ENCODE results near the gene CBX4.

The CBX4 gene

GRCh38 chr17:79839356-79840268 is at the start of gene CBX4:
Gene CBX4, minus strand, starts transcription at chr17:79839440. Its CDS starts 189 bp downstream, at chr17:79839251.
- DNase-seq, result peak; percentile 94

GRCh38 chr17:79888009-79888540 is 48.8 kb upstream of the CBX4 start:
- DNase-seq, result no peak

DNA sequence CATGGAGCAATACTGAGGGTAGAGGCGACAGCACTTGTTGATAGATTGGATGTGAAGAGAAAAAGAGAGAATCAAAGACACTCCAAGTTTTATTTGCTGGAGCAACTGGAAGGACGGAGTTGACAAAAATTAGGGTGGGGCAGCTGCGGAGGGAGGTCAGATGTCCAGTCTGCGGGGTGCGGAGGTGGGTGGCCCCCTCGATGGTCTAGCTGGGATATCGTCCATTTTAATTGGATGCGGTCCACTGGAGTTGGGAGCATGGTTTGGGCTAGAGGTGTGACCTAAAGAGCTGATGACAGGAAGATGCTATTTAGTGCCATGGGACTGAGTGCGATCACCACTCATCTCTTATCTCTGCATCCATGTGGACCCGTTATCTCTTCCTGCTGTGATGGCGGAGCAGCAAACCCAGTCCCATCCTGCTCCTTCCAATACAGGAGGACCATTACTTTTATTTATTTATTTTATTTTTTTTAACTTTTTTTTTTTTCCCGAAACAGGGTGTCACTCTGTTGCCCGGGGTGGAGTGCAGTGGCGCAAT is 48.3 kb upstream of the CBX4 start:
- DNase-seq, result no peak

GRCh38 chr17:79883202-79883601 is 44.0 kb upstream of the CBX4 start:
- DNase-seq, result no peak

- DNase-seq, result no peak
Observed at GRCh38 chr17:79878329-79878947, 39.2 kb upstream of the CBX4 start.

DNA sequence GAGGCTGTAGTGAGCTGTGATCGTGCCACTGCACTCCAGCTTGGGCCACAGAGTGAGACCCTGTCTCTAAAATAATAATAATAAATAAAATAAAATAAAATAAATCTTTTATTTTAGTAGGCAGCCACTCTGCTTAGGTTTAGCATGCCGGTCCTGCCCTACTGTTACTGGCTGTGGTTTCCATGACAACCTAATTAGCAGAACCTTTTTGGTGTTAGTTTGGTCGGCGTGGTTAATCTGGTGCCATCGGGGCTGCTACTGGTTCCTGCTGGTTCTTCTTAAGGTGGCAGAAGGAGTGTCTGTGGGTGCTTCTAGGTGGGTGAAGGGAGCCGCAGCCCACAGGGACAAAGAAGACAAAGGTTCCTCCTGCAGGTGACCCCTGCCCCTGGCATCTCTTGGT is 37.8 kb upstream of the CBX4 start:
- DNase-seq, result no peak

DNA sequence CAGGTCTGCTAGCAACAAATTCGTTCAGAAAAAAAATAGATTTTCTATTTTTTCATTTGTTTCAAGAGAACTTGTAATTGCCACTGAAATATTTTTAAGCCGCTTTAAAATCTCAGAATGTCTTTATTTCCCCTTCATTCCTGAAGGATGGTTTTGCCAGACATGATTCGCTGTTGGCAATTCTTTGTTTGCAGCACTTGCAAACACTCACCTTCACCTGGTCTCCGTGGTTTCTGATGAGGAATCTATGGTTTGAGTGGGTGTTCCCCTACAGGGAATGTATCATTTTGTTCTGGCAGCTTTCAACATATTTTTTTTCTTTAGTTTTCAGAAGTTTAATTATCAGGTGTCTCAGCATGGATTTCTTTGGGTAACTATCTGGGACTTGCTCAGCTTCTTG is 36.3 kb upstream of the CBX4 start:
- no peak for DNase-seq

- DNase-seq, result peak; percentile 21
Observed at GRCh38 chr17:79874329-79874981, 35.2 kb upstream of the CBX4 start.

GRCh38 chr17:79873583-79873982 is 34.3 kb upstream of the CBX4 start:
- no peak for DNase-seq

DNA sequence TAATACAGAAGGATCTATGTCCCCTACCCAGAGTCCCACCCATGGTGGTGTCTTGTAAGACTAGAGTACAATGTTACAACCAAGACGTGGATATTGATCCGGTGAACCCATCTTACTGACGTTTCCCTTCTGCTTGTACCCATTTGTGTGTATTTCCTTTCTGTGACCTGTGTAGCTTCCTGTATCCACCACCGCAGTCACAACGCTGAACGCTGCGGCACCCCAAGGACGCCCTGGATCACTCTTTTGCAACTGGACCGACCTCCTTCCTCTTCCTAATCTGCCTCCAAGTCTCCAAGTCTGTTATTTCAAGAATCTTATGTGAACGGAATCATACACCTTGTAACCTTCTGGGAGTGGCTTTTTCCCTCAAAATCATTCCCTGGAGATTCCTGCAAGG is 33.5 kb upstream of the CBX4 start:
- DNase-seq, result no peak

- no peak for DNase-seq
Observed at GRCh38 chr17:79871131-79871530, 31.9 kb upstream of the CBX4 start.

DNA sequence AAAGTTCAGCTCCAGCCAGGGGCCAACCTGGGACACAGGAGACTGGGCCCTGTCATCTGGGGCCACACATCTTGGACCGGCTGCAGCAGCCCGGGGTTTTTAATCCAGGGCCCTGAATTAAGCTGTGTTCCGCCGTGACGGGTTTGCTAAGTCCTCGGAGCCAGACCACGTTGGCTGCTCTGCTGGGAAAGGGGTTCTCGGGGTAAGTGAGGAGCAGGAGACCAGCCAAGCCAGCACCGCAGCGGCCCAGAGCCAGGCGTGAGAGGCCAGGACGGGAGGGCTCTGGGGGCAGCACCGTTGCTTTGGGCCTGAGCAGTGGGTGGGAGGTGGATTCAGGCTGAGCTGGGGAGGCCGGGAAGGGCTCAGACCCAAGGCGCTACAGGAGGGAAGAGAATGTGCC is 31.3 kb upstream of the CBX4 start:
- no peak for DNase-seq

GRCh38 chr17:79866791-79867518 is 27.7 kb upstream of the CBX4 start:
- DNase-seq, result peak; percentile 7

DNA sequence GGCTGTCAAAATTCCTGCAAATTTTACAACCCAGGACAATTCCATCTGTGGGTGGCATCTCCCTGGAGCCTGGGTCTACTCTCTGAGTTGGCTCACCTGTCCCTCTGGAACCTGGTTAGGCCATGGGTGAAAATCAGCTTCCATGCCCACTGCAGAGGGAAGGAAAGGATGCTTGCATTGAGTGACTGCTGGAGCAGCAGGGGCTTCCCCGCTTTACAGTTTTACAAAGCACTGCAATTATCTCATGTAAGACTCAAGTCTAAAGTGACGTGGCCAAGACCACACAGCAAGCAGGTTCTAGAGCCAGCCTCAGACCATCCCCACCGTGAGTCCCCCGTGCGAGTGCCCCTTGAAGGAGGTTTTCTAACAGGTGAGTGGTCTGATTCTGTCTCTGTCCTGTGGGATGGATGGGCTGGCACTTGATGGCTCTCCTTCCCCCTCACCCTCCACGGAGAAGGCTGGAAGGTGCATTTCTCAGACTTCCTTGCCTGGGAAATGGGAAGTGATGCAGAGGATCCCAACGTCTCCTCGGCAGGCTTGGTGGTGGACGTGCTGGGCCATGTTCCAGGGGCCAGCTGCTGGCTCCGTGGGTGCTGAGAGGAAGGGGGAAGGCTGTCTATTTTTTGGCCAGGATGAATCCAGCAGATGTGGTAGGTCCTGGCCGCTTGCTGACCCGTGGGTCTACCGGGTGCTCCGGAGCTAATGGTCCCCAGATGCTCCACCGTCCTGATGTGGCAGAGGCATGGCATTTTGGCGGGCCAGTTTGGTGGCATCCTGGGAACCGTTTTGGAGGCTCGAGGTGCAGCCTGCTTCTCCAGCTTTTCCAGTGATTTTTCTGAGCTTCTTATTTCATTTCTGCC is 26.3 kb upstream of the CBX4 start:
- DNase-seq, result no peak

DNA sequence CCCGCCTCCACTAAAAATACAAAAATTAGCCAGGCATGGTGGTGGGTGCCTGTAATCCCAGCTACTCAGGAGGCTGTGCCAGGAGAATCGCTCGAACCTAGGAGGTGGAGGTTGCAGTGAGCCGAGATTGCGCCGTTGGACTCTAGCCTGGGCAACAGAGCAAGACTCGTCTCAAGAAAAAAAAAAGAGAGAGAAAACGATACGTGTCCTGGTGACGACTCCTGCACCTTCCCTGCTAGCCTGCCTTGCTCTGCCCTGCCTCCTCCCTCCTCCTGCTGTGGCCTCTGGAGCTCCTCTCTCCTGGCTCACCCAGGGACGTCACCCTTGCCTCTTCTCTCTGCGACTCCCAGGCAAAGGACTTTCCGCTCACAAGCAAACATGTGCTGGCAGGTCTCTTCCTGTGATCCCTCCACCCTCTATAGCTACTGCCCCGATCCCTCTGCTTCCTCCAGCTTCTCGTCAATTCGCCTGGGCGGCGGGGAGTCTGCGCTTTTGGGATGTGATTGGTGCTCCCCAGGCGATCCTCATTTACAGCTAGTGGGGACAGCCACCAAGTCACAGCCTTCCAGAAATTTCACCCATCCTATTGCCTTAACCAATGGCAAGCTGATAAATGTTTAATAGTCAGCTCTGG is 25.5 kb upstream of the CBX4 start:
- no peak for DNase-seq

DNA sequence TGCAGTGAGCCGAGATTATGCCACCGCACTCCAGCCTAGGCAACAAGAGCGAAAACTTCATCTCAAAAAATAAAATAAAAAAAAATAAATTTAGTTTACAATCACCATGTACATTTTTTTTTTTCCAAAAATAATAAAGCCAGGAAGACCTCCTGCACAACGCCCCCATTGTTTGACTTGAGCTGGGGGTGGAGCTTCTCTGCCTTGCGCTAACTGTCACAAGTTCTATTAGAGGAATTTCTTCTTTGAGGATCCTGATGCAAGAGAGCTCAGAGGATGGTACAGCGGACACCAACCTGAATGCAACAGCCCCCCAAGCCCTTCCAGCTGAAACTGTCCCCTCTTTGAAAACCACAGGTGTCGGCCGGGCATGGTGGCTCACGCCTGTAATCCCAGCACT is 24.9 kb upstream of the CBX4 start:
- no peak for DNase-seq

DNA sequence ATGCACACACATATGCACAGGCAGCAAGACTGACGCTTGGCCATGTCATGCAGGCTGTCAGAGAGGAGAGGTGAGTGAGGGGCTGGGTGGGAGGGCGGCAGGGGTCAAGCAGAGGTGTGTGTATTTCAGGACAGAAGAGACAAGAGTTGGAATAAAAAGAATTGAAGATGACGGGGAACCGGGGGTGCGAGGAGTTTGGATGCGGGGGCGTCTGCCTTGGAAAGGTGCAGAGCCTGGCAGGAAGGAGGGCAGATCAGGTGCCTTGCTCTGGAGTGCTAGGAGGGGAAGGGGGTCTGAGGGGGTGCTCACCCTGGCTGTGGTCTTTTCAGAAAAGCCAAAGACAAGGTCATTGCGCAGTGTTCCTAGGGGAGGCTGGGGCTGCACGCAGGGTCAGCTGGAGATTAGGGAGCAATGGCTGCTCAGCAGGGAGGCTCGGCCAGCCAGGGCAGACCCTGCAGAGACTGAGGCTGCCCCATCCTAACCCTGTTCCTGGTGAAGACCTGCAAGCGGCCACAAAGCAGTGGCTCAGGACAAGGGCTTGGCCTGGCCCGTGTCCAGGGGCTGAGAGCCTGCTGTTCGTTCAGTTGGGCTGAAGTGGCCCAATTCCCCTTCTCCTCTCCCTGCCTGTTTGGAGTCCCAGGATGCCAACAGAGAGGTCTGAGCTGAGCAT is 23.7 kb upstream of the CBX4 start:
- no peak for DNase-seq

DNA sequence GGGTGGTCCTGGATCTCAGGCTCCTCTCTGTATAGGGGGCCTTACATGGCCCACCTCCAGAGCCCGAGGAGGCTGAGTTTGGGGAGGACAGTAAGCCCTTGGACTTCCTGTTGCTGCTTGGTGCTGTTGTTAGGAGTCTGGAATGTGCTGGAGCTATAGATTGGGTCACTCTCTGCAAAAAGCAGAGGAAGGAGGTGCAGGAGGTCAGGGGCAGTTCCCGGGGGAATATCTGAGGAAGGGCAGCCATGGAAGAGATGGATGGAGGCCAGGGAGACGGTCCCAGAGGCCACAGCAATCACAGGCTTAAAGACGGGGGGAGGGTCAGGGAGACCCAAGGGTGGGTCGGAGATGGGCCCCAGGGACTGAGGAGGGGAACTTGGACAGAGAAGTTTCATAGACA is 23.0 kb upstream of the CBX4 start:
- no peak for DNase-seq

DNA sequence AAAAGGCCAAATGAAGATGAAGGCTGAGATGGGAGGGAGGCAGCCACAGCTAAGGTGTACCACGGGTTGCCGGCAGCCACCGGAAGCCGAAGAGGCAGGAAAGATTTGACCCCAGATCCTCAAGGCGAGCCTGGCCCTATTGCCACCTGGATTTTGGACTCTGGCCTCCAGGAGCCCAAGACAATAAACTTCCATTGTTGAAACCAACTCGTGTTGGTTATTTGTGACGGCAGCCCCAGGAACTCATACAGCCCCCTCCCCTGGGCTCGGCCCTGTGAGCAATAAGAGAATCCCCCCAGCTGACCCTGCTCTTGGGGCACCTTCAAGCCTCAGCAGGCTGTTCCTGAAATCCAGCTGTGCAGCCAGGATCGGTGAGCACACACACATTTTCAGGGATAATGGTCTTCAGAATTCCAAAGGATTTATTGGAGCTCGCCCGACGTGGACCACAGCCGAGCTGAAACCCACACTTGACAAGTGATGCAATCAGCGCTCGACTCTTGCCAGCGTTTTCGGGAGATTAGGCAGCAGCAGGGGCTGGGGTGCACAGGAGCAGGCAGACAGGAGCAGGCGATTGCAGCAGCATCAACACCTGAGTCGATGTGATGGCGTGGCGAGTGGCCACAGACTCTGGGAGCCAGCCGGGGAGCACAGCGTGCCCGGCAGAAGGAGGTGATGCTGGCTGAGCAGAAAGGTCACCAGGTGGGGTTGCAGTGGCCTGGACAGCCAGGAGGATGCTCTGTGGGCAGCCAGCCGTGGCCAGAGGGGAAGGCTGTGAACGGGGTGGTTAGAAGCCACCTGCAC is 22.4 kb upstream of the CBX4 start:
- no peak for DNase-seq

Data from stimulated activated CD4-positive, alpha-beta T cell treated with anti-CD3 and anti-CD28 coated beads, Interleukin-15, amount 100 ng/mL, for 24 hours (primary cell).